Activated CD4-positive, alpha-beta T cell treated with anti-CD3 and anti-CD28 coated beads, Interleukin-2, Interleukin-6, amounts not matched to agents 100 ng/mL and 50 ng/mL, durations not matched to agents 16 hours and 8 hours (primary cell): ENCODE measurements around the gene FOXJ1.

ENCODE experiments used
- DNase-seq: peaks from one replicate; pipeline ENCODE4 v3.0.0-alpha.2; 2020

Gene FOXJ1

DNA sequence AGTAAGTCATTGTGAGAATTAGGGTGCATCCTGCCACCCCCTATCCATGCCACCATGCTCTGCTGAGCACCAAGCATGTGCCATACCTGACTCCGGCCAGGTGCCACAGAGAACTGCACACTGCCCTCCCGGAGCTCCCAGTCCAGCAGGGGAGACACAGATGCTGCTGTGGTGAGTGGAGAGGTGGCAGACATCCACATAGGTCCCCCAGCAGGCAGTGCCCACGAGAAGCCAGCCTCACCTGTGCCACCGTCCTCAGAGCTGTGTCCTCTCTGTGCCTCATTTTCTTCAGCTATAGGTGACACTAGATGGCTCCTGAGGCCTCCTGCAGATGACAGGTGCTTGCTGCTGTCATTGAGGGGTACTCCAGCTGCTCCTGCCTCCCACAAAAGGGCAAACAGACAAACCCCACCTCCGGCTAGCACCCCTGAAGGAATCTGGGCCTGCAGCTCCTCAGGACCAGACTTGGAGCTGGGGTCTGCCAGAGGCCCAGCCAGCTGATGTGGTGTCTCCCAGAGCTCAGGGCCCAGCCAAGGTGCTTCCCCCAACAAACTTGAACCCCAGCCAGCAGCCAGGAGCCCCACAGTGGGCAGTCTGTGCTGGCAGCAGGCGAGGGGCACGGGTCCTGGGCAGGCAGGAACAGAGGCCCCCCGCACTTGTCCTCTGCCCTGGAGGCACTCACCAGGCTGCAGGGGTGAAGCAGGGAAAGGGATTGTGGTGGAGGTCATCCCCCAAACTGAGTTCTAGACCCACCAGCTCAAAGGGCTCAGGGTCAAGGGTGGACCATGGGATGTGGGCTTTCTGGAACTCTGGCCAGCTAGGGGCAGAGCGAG lies 17.1 kb downstream of the FOXJ1 start:
- DNase-seq: no peak

- DNase-seq: no peak
Measured at GRCh38 chr17:76123191-76123499, 17.9 kb downstream of the FOXJ1 start.

DNA sequence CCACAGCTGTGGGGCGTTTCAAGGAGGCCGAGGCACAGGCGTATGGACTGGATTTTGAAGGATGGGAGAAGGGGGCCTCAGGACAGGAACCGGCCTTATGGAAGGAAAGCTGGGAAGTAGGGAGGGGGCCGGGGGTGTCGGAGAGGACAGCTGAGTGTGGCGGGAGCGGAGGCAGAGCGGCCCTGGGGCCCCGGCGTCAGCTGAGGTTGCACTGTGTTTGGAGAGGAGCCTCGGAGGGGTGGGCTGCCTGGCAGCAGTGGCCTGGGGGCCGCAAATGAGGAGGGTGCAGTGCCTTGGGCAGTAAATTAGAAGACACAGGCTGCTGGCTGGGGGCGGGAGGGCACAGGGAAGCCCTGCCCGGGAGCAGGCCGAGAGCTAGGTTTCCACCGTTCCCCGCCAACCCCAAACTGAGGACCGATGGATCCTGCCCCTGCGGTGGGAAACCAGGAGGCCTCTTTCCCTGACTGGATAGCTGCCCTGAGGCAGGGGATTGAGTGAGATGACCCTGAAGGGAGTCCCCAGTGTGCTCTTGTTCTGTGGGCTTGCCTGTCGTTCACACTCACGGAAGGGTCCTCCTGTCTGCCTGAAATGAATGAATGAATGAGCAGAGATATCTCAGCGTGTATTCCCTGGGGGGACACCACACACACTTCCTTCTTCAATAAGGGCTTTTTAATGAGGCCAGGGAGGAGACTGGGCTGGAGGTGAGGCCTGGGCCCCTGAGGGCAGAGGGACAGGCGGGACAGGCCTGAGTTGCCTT lies 18.4 kb downstream of the FOXJ1 start:
- DNase-seq: no peak

DNA sequence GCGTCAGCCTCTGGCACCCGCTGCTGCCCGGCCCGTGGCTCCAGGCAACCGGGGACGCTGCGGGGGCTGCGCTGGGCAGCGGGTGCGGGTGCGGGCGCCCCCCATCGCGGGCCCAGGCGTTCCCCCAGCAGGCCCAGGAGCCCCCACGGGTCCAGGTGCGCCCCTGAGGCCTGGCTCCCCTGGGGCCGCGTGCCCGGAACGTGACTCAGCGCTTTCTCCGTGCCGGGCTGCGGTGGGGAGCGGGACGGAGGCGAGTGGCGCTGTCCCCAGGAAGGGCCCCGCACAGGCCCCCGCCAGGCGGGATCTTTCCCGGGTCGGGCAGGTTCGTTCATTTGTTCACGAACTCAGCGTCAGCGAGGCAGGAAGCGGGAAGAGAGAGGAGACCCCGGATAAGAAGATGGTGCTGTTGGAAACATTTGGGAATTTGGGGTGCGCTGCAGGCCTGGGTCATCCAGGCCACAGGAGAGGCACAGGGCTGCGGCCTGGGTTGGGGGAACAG lies 19.1 kb downstream of the FOXJ1 start:
- peak; percentile 17 for DNase-seq

- DNase-seq: no peak
Measured at GRCh38 chr17:76120658-76121008, 20.4 kb downstream of the FOXJ1 start.

DNA sequence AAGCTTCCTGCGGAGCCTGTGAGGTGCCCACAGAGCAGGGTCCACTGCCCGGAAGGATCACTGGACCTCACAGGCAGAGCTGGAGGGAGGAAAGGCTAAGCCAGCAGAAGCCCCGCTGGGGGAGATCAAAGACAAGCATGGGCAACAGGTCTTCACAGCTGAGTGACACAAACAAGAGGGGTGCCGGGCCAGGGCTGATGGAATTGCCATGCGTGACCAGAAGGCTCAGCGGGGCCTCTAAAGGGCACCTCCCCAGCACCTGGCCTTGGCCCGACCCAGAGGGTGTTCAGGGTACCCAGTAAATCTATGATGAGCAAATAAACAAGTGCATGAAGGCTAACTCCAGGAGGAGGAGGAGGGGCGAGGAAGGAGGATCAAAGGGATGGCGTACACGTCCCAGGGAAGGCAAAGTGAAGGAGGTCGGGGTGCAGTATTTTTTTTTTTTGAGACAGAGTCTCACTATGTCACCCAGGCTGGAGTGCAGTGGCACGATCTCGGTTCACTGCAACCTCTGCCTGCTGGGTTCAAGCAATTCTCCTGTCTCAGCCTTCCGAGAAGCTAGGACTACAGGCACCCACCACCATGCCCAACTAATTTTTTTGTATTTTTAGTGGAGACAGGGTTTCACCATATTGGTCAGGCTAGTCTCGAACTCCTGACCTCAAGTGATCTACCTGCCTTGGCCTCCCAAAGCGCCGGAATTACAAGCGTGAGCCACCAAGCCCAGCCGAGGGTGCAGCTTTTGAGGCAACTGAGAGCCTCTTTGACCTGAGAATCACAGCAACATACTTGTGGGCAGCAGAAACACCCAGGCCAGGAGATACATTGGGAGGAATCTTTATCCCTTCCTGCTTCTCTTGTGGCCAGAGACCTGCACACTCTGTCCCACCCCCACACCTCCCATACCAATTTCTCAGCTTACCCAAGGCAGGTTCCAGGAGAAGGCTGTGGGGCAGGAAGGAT lies 21.4 kb downstream of the FOXJ1 start:
- DNase-seq: no peak

DNA sequence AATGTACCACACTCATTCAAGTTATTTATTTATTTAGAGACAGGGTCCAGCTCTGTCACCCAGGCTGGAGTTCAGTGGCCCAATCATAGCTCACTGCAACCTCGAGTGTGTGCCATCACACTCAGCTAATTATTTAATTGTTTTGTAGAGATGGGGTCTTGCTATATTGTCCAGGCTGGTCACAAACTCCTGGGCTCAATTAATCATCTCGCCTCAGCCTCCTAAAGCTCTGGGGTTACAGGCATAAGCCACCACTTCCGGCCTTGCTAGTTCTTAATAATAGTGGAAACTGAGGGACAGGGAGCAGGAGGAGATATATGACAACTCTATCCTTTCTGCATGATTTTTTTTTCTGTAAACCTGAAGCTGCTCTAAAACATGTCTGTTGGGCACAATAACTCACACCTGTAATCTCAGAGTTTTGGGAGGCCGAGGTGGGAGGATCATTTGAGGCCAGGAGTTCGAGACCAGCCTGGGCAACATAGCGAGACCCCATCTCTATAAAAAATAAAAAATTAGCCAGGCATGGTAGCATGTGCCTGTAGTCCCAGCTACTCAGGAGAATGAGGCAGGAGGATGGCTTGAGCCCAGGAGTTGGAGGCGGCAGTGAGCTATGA lies 25.8 kb downstream of the FOXJ1 start:
- no peak for DNase-seq

DNA sequence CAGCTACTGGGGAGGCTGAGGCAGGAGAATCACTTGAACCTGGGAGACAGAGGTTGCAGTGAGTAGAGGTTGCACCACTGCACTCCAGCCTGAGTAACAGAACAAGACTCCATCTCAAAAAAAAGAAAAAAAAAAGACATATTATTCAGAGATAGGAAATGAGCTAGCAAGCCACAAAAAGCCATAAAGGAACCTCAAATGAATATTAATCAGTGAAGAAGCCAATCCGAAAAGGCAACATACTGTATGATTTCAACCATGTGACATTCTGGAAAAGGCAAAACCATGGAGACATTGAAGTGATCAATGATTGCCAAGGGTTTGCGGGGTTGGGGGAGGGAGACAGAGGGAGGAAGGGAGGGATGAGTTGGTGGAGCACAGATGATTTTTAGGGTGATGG lies 29.1 kb downstream of the FOXJ1 start:
- no peak for DNase-seq

- peak; percentile 23 for DNase-seq
Measured at GRCh38 chr17:76107509-76107908, 33.5 kb downstream of the FOXJ1 start.

- no peak for DNase-seq
Measured at GRCh38 chr17:76106703-76107102, 34.3 kb downstream of the FOXJ1 start.

DNA sequence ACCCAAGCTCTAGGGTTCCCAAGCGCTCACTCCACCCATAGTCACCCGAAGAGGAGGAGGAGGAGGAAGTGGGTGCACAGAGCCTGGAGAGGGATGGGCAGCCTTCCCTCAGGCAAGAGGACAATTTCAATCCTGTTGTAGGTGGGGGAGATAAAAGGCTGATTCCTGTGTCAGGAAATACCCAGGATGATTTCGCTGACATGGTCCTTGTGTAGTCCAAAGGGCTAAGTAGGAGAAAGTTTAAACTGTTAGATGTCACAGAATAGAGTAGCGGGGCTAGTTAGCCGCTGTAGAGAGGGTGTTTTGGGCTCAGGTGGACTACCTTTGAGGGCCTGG lies 36.2 kb downstream of the FOXJ1 start:
- no peak for DNase-seq

DNA sequence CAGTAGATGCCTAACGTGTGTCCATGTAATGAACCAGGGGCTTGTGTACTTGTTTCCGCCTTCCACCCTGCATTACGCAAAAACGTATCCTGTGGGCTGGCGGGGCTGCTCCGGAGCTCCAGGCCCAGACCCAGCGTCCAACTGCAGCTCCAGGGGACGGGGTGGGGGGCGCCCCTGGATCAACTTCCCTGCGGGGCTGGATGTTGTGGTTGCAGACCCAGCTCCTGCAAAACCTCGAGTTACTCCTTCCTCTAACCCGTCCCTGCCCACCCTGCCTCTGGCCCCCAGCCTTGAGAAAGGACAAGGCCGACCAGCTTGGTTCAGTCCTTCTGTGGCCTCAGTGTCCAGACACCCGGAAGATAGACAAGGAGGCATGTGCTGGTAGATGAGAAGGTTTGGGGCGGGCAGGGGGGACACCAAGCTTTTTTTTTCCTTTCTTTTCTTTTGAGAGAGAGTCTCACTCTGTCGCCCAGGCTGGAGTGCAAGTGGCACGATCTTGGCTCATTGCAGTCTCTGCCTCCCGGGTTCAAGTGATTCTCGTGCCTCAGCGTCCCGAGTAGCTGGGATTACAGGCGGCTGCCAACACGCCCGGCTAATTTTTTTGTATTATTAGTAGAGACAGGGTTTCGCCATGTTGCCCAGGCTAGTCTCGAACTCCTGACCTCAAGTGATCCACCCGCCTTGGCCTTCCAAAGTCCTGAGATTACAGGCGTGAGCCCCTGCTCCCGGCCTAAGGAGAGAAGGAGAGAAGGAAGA lies 36.7 kb downstream of the FOXJ1 start:
- DNase-seq: no peak

- DNase-seq: peak; percentile 96
Measured at GRCh38 chr17:76103274-76104139, 37.5 kb downstream of the FOXJ1 start, which contains the start of gene EXOC7. Gene EXOC7 (minus strand): TSS chr17:76103787. CDS start chr17:76103692, 95 bp downstream.

- DNase-seq: no peak
Measured at GRCh38 chr17:76102944-76103273, 38.1 kb downstream of the FOXJ1 start.

DNA sequence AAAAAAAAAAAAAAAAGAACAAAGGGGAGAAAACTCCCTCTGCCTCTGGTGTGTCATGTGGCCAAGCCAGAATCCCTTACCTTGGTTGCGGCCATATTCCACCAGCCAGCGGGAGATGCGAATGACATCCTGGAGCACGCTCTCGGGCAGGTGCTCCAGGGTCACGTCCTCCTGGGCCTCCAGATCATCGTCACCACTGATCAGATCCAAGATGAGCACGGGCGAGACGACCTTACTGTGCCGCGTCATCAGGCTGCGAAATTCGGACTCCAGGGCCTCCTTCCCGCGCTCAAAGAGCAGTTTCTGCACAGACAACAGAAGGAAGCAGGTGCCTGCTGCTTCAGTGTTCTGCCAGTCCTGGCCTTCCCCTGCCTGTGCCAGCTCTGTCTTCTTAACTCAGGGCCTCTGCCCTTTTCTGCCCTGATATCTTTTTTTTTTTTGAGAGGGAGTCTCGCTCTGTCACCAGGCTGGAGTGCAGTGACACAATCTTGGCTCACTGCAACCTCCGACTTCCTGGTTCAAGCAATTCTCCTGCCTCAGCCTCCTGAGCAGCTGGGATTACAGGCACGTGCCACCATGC lies 43.2 kb downstream of the FOXJ1 start:
- no peak for DNase-seq

GRCh38 chr17:76095943-76096342 lies 45.1 kb downstream of the FOXJ1 start:
- DNase-seq: no peak

GRCh38 chr17:76094046-76094445 lies 47.0 kb downstream of the FOXJ1 start:
- no peak for DNase-seq

DNA sequence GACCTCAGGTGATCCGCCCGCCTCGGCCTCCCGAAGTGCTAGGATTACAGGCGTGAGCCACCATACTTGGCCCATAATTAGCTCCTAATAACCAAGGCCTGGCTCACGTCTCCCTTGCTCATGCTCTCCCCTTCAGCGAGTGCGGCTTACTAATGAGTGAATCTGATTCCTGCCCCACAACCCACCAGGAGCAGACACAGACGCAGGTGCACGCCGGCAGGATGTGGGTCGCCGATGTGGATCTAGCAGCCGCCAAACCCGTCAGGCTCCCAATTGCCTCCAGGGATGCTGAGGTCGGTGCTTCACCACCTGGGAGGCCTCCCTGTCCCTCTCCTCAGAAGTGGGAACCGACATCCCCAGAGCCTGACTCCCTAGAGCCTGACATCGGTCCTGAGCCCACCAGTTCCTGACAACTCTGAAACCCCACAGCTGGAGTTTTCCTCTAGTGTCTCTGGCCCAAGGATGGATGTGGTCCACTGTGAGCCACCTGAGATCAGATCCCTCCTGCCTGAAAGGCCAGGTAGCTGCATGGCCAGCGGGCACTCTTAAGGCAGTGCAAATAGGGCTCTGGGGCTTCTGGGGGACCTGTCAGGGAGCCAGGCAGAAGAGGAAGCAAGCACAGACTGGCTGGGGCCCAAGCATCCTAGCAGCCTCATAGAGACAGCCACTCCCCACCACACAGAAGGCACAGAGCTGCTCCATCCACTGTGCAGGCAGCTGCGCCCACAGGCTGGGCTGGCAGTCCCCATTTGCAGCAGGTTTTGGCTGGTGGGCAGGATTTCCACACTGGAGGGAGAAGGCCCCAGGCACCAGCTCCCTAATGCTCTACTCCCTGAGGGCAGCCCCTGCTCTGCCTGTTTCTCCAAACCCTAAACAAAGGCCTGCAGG lies 48.3 kb downstream of the FOXJ1 start:
- no peak for DNase-seq

GRCh38 chr17:76091526-76092286 lies 49.3 kb downstream of the FOXJ1 start:
- no peak for DNase-seq
